B cell (primary cell): ENCODE measurements around the gene FHDC1. TPM values are rescaled to one million over a fixed set of nuclear protein-coding genes. Genes with fewer than 3 reads are reported as not detected.

Source experiments
- ATAC-seq: fragments of 200-7000 bp; cut with Tn5 transposase; one replicate; pipeline ENCODE4 v1.10.0; 2021; ENCODE audit warnings: low read depth, mild to moderate bottlenecking, moderate number of reproducible peaks, moderate library complexity
- CTCF ChIA-PET: fragments of 350-600 bp; sonication (Branson Sonifier 250); formaldehyde crosslinking; loops from one replicate; lab custom pipeline; 2021; ENCODE audit warnings: antibody characterized with exemption, inconsistent platforms; lab: Charles Lee
- POLR2A ChIA-PET: fragments of 350-600 bp; sonication (Branson Sonifier 250); formaldehyde crosslinking; loops from one replicate; lab custom pipeline; 2021; ENCODE audit warnings: antibody characterized with exemption; lab: Charles Lee
- DNase-seq: peaks from one replicate; pipeline ENCODE4 v3.0.0; 2013
- H2AFZ ChIP-seq: 2 replicates; pipeline ENCODE4 v1.6.1; 2012; ENCODE audit warnings: mild to moderate bottlenecking, low read depth, low read length; ENCODE audit not compliant: insufficient read depth, poor library complexity, severe bottlenecking
- H3K27ac ChIP-seq, 2 donors: 1 replicate in 1 of 2; 2 replicates in 1 of 2; pipeline ENCODE4 v1.5.1; 2012 to 2013; ENCODE audit warnings: low read length in 2 of 2, mild to moderate bottlenecking in 2 of 2, moderate library complexity in 1 of 2
- H3K27me3 ChIP-seq, 4 experiments: fragments of 200-600 bp in 1 of 4; sonication (generic) in 1 of 4; replicated peaks in 1 of 4; 1 replicate in 2 of 4; 2 replicates in 2 of 4; pipeline versions ENCODE4 v1.6.1 to v1.7.0; 2013 to 2016; ENCODE audit warnings: low read length in 3 of 4, mild to moderate bottlenecking in 2 of 4, mixed read lengths in 1 of 4, moderate library complexity in 1 of 4; ENCODE audit not compliant: insufficient read depth in 4 of 4, control insufficient read depth in 3 of 4; ENCODE audit errors: control extremely low read depth in 1 of 4
- H3K36me3 ChIP-seq, 2 experiments: replicated peaks in 1 of 2; 1 replicate in 1 of 2; 2 replicates in 1 of 2; pipeline versions ENCODE4 v1.6.1 to v1.7.1; 2013; ENCODE audit warnings: low read length in 1 of 2; ENCODE audit not compliant: insufficient read depth in 2 of 2, control insufficient read depth in 1 of 2; ENCODE audit errors: control extremely low read depth in 1 of 2, extremely low read depth in 1 of 2
- H3K4me1 ChIP-seq, 2 donors: fragments of 200-600 bp in 1 of 2; sonication (generic) in 1 of 2; 1 replicate in 1 of 2; 2 replicates in 1 of 2; pipeline versions ENCODE4 v1.5.1 to v1.6.1; 2013 to 2017; ENCODE audit warnings: low read length in 2 of 2; ENCODE audit not compliant: control insufficient read depth in 2 of 2, insufficient read depth in 2 of 2
- H3K4me2 ChIP-seq: replicated peaks from 2 replicates; pipeline ENCODE3; 2012; ENCODE audit warnings: mild to moderate bottlenecking, low read depth, low read length; ENCODE audit not compliant: poor library complexity, severe bottlenecking
- H3K4me3 ChIP-seq, 5 experiments: fragments of 200-600 bp in 1 of 5; sonication (generic) in 1 of 5; 1 replicate in 3 of 5; 2 replicates in 2 of 5; pipeline versions ENCODE4 v1.5.1 to v1.7.0; 2011 to 2016; ENCODE audit warnings: low read length in 4 of 5, mild to moderate bottlenecking in 4 of 5, low read depth in 2 of 5, control low read depth in 1 of 5, moderate library complexity in 1 of 5; ENCODE audit not compliant: insufficient read depth in 1 of 5; ENCODE audit errors: control extremely low read depth in 1 of 5, extremely low read depth in 1 of 5
- H3K79me2 ChIP-seq: fragments of 200-600 bp; sonication (generic); one replicate; pipeline ENCODE4 v1.6.0; 2016; ENCODE audit warnings: low read length; ENCODE audit not compliant: control insufficient read depth, insufficient read depth
- H3K9ac ChIP-seq: fragments of 200-600 bp; sonication (generic); 2 replicates; pipeline ENCODE4 v1.6.1; 2017; ENCODE audit warnings: mild to moderate bottlenecking, low read length, moderate library complexity
- H3K9me3 ChIP-seq, 3 donors: one replicate each; pipeline versions ENCODE4 v1.6.1 to v1.7.1; 2013; ENCODE audit warnings: low read length in 2 of 3; ENCODE audit not compliant: control insufficient read depth in 2 of 3, insufficient read depth in 1 of 3; ENCODE audit errors: control extremely low read depth in 1 of 3
- H4K20me1 ChIP-seq: 2 replicates; pipeline ENCODE4 v1.6.0; 2012; ENCODE audit warnings: mild to moderate bottlenecking, low read length; ENCODE audit not compliant: insufficient read depth, control insufficient read depth, poor library complexity, severe bottlenecking
- H3K27ac Mint-ChIP-seq: one replicate; pipeline ENCODE4 v1.8.0; 2021; ENCODE audit warnings: mixed read lengths
- H3K27me3 Mint-ChIP-seq: one replicate; pipeline ENCODE4 v1.8.0; 2021; ENCODE audit warnings: mixed read lengths
- H3K4me1 Mint-ChIP-seq: one replicate; pipeline ENCODE4 v1.8.0; 2021; ENCODE audit warnings: mixed read lengths
- H3K4me3 Mint-ChIP-seq: one replicate; pipeline ENCODE4 v1.8.0; 2021; ENCODE audit warnings: mixed read lengths
- H3K9me3 Mint-ChIP-seq: one replicate; pipeline ENCODE4 v1.8.0; 2022; ENCODE audit warnings: mixed read lengths; ENCODE audit not compliant: insufficient read depth
- CTCF ChIP-seq: fragments of 200-600 bp; IDR thresholded peaks from one replicate; pipeline ENCODE4 v1.8.0; 2022; ENCODE audit warnings: antibody characterized with exemption, mild to moderate bottlenecking
- EZH2 ChIP-seq: IDR thresholded peaks from 2 replicates; pipeline ENCODE4 v1.6.1; 2012; ENCODE audit warnings: borderline replicate concordance, low read depth, mild to moderate bottlenecking, moderate library complexity, low read length; ENCODE audit not compliant: insufficient read depth, poor library complexity, severe bottlenecking
- WGBS: methylation state at CpG from one replicate; pipeline ENCODE4 v1.1.5; 2013; ENCODE audit warnings: missing lambda C conversion rate; ENCODE audit not compliant: insufficient coverage; 5-methylcytosine and 5-hydroxymethylcytosine counted together
- intact Hi-C: fragments of 100-400 bp; cut with micrococcal nuclease; formaldehyde crosslinking; loops from one replicate; pipeline ENCODE4 v1.10.0; 2022
- polyA plus RNA-seq: library from polyadenylated mRNA; depleted of rRNA; stranded (reverse); fragments of >200 nt; gene quantifications from 2 replicates; pipeline ENCODE4 v1.2.3, GENCODE V29; 2012
- total RNA-seq, 2 donors: library from RNA; stranded (reverse); fragments of 120-200 nt in 1 of 2; gene quantifications; 1 replicate in 1 of 2; 2 replicates in 1 of 2; pipeline versions ENCODE4 v1.2.3 to v1.2.4, GENCODE V29; 2013 to 2022

FHDC1 gene
- total and polyA plus RNA-seq, 2 donors (not counting 1 experiment from before 2014, with no cell fraction given) = 0.13 to 0.57 TPM

DNA sequence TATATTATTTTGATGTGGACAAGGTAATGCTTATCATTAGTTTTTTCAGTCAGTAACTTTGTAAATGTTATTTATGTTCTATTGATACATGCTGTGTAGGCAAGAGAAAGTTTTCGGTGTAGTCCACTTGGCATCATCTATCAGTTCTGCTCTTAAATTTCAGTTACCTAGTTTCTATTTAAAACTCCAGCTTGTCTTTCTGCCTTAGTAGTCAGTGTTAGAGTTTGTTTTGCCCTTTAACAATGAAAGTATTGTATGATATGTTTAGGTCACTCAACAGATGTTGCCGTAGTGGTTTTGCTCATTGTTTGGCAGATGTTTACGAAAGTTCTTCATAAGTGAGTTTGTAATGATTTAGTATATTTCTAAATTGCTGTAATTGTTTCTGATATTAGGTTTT is 34.9 kb upstream of the FHDC1 start:
- DNase-seq (no peak), ATAC-seq (no peak)
- no peaks in the 10 kb centered on the region for H4K20me1 ChIP-seq
- H3K27ac ChIP-seq = no peak overlapping the region
- no peaks in the 10 kb centered on the region for H3K4me1 ChIP-seq
- intact Hi-C loops = no loop called here
- H3K4me1 Mint-ChIP-seq = no peaks in the 10 kb centered on the region
- no peak overlapping the region for H3K4me2 ChIP-seq
- no peaks in the 10 kb centered on the region for H3K79me2 ChIP-seq
- H3K27me3 Mint-ChIP-seq = no peaks in the 10 kb centered on the region
- no peak for TF ChIP-seq CTCF
- no peak for TF ChIP-seq EZH2
- H2AFZ ChIP-seq = no peak overlapping the region
- peaks cover 2% of the 10 kb centered on the region for H3K9me3 Mint-ChIP-seq
- no CpG with 5 or more reads among the region's 3 CpGs for WGBS
- H3K9me3 ChIP-seq = peaks cover 0 to 4% (median 0%) of the 10 kb centered on the region in 3 donors
- no peak overlapping the region for H3K9ac ChIP-seq
- H3K4me3 ChIP-seq = no peak overlapping the region
- no peak overlapping the region for H3K27ac Mint-ChIP-seq
- H3K4me3 Mint-ChIP-seq = no peak overlapping the region
- peaks cover 0 to 8% of the 10 kb centered on the region in 2 experiments for H3K36me3 ChIP-seq
- ChIA-PET POLR2A (no interaction called here), CTCF (no interaction called here)
- no peaks in the 10 kb centered on the region for H3K27me3 ChIP-seq

DNA sequence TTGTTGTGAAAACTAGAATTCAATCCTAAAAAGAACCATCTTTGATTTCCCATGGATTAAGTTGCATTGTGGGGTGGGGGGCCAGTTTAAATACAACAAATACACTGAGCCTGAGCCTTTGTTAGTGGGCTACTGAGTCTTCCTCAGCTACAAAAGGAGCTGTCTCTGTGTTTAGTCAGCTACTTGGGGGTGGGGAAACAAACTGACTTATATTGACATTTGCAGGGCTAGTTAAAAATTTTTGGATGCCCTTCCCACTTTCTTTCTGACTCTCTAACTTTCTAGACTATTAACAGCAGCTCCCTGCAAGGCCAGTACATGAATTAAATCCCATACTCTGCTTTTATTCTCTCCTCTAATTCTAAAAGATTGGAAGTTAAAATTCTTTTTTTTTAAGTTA is 32.5 kb upstream of the FHDC1 start:
- no peak overlapping the region for H3K4me3 ChIP-seq
- H3K4me3 Mint-ChIP-seq = no peak overlapping the region
- no peaks in the 10 kb centered on the region for H3K27me3 ChIP-seq
- H3K27me3 Mint-ChIP-seq = no peaks in the 10 kb centered on the region
- peaks cover 0 to 4% (median 0%) of the 10 kb centered on the region in 3 donors for H3K9me3 ChIP-seq
- H3K4me1 Mint-ChIP-seq = no peaks in the 10 kb centered on the region
- CTCF ChIA-PET = interaction anchor here (0.9 kb wide), 1 partner anchor 224 kb away, joined by 3 read pairs; no protein-coding TSS in a partner anchor
- TF ChIP-seq EZH2 = no peak
- no peak for TF ChIP-seq CTCF
- H3K4me2 ChIP-seq = no peak overlapping the region
- ATAC-seq (no peak), DNase-seq (no peak)
- peaks cover 0 to 13% of the 10 kb centered on the region in 2 experiments for H3K36me3 ChIP-seq
- H3K79me2 ChIP-seq = no peaks in the 10 kb centered on the region
- no peak overlapping the region for H3K27ac Mint-ChIP-seq
- H3K27ac ChIP-seq = no peak overlapping the region
- H3K4me1 ChIP-seq = no peaks in the 10 kb centered on the region
- H3K9ac ChIP-seq = no peak overlapping the region
- H2AFZ ChIP-seq = no peak overlapping the region
- POLR2A ChIA-PET = no interaction called here
- intact Hi-C loops = no loop called here
- H4K20me1 ChIP-seq = no peaks in the 10 kb centered on the region
- peaks cover 2% of the 10 kb centered on the region for H3K9me3 Mint-ChIP-seq
